ENCODE measurements around the gene CBLIF.

Gene CBLIF

GRCh38 chr11:59810911-59811259 is 34.4 kb downstream of the CBLIF start:
- no peak for DNase-seq (ENCODE audit: low read depth in 2 of 2)
- H3K4me3 ChIP-seq (replicated peaks in 1 of 2; ENCODE audit: low read depth in 2 of 2, low read length in 2 of 2): peak overlapping the region; percentile 96 to 99
- TF ChIP-seq CTCF (IDR thresholded peaks at IDR 0.05; ENCODE audit: low read depth, low read length): no peak

GRCh38 chr11:59810189-59810910 is 34.9 kb downstream of the CBLIF start, which contains the start of gene MRPL16:
Gene MRPL16, minus strand, starts transcription at chr11:59810778. Its CDS starts 120 bp downstream, at chr11:59810658.
- DNase-seq (ENCODE audit: low read depth in 2 of 2): peak; percentile 92
- peak within 1 kb of the TSS; percentile 96 to 99 for H3K4me3 ChIP-seq (replicated peaks in 1 of 2; ENCODE audit: low read depth in 2 of 2, low read length in 2 of 2)
- peak; percentile 2 for TF ChIP-seq CTCF (IDR thresholded peaks at IDR 0.05; ENCODE audit: low read depth, low read length)

- no peak for TF ChIP-seq CTCF (IDR thresholded peaks at IDR 0.05; ENCODE audit: low read depth, low read length)
- no peak overlapping the region for H3K4me3 ChIP-seq (replicated peaks in 1 of 2; ENCODE audit: low read depth in 2 of 2, low read length in 2 of 2)
- DNase-seq (ENCODE audit: low read depth in 2 of 2): no peak
Measured at GRCh38 chr11:59807047-59807610, 38.2 kb downstream of the CBLIF start.

- TF ChIP-seq CTCF (IDR thresholded peaks at IDR 0.05; ENCODE audit: low read depth, low read length): no peak
- H3K4me3 ChIP-seq (replicated peaks in 1 of 2; ENCODE audit: low read depth in 2 of 2, low read length in 2 of 2): no peak overlapping the region
- no peak for DNase-seq (ENCODE audit: low read depth in 2 of 2)
Measured at GRCh38 chr11:59804061-59804460, 41.2 kb downstream of the CBLIF start.

- peak; percentile 49 for TF ChIP-seq CTCF (IDR thresholded peaks at IDR 0.05; ENCODE audit: low read depth, low read length)
- no peak overlapping the region for H3K4me3 ChIP-seq (replicated peaks in 1 of 2; ENCODE audit: low read depth in 2 of 2, low read length in 2 of 2)
- DNase-seq (ENCODE audit: low read depth in 2 of 2): peak; percentile 68 to 77
Measured at GRCh38 chr11:59802639-59803176, 42.6 kb downstream of the CBLIF start.

GRCh38 chr11:59801981-59802638 is 43.2 kb downstream of the CBLIF start:
- no peak overlapping the region for H3K4me3 ChIP-seq (replicated peaks in 1 of 2; ENCODE audit: low read depth in 2 of 2, low read length in 2 of 2)
- no peak for TF ChIP-seq CTCF (IDR thresholded peaks at IDR 0.05; ENCODE audit: low read depth, low read length)
- peak; percentile 31 to 56 for DNase-seq (ENCODE audit: low read depth in 2 of 2)

Data from cardiac fibroblast (primary cell).